ENCODE results near the gene WWTR1.

GRCh38 chr3:149473357-149474249 is 184.2 kb downstream of the WWTR1 start:
- TF ChIP-seq EP300 (IDR thresholded peaks at IDR 0.05): no peak
- TF ChIP-seq, protein P1, sequence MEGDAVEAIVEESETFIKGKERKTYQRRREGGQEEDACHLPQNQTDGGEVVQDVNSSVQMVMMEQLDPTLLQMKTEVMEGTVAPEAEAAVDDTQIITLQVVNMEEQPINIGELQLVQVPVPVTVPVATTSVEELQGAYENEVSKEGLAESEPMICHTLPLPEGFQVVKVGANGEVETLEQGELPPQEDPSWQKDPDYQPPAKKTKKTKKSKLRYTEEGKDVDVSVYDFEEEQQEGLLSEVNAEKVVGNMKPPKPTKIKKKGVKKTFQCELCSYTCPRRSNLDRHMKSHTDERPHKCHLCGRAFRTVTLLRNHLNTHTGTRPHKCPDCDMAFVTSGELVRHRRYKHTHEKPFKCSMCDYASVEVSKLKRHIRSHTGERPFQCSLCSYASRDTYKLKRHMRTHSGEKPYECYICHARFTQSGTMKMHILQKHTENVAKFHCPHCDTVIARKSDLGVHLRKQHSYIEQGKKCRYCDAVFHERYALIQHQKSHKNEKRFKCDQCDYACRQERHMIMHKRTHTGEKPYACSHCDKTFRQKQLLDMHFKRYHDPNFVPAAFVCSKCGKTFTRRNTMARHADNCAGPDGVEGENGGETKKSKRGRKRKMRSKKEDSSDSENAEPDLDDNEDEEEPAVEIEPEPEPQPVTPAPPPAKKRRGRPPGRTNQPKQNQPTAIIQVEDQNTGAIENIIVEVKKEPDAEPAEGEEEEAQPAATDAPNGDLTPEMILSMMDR (IDR thresholded peaks at IDR 0.05): no peak
